Endothelial cell of umbilical vein (primary cell): ENCODE data around the gene OPRM1. TPM values are rescaled to one million over a fixed set of nuclear protein-coding genes. Genes with fewer than 3 reads are reported as not detected.

Experiments
- BruUV-seq: library from RNA; stranded (reverse); fragments of 400-500 nt; replicated peaks from 2 replicates; lab custom pipeline; 2021; lab: Mats Ljungman, UMichigan
- CTCF ChIA-PET: fragments of 300-600, 350-600 bp; sonication (Branson Sonifier 250); formaldehyde crosslinking; loops from one replicate; lab custom pipeline; 2021; ENCODE audit warnings: antibody characterized with exemption, inconsistent platforms; lab: Charles Lee
- POLR2A ChIA-PET: fragments of 300-600, 350-600 bp; sonication (Branson Sonifier 250); formaldehyde crosslinking; loops from one replicate; lab custom pipeline; 2021; ENCODE audit warnings: antibody characterized with exemption, inconsistent platforms; lab: Charles Lee
- DNase-seq: peaks from one replicate; pipeline ENCODE4 v3.0.0-alpha.2; 2011; ENCODE audit warnings: low read depth, low spot score
- FAIRE-seq: peaks from 2 replicates; lab custom pipeline; 2011; peaks lifted over from hg19 to GRCh38; lab: Jason Lieb, UNC
- H2AFZ ChIP-seq: 2 replicates; pipeline ENCODE4 v1.6.0; 2012; ENCODE audit warnings: low read depth, low read length, control low read depth, inconsistent platforms
- H3K27ac ChIP-seq: 2 replicates; pipeline ENCODE4 v1.5.1; 2011; ENCODE audit warnings: low read depth, mild to moderate bottlenecking, control low read depth, low read length, moderate library complexity; ENCODE audit not compliant: insufficient read depth
- H3K27me3 ChIP-seq, 2 experiments: 2 replicates each; pipeline versions ENCODE4 v1.6.0 to v1.6.1; 2011; ENCODE audit warnings: low read length in 2 of 2, mixed read lengths in 1 of 2; ENCODE audit not compliant: control insufficient read depth in 2 of 2, insufficient read depth in 2 of 2
- H3K36me3 ChIP-seq, 2 experiments: 2 replicates in 1 of 2; 3 replicates in 1 of 2; pipeline ENCODE4 v1.5.1; 2011; ENCODE audit warnings: low read length in 2 of 2, mild to moderate bottlenecking in 1 of 2, moderate library complexity in 1 of 2; ENCODE audit not compliant: control insufficient read depth in 2 of 2, insufficient read depth in 2 of 2; ENCODE audit errors: extremely low read depth in 1 of 2
- H3K4me1 ChIP-seq: 3 replicates; pipeline ENCODE4 v1.5.1; 2011; ENCODE audit warnings: mild to moderate bottlenecking, low read length; ENCODE audit not compliant: control insufficient read depth, insufficient read depth; ENCODE audit errors: extremely low read depth
- H3K4me2 ChIP-seq: 2 replicates; pipeline ENCODE4 v1.6.1; 2011; ENCODE audit warnings: low read length, control low read depth, mixed read lengths; ENCODE audit not compliant: insufficient read depth
- H3K4me3 ChIP-seq, 3 experiments: fragments of 200-600 bp in 1 of 3; sonication (generic), shearing (Covaris generic) in 1 of 3; replicated peaks in 1 of 3; 2 replicates each; pipeline ENCODE4 v1.5.1; 2011 to 2016; ENCODE audit warnings: control low read depth in 3 of 3, low read length in 3 of 3, mild to moderate bottlenecking in 2 of 3, inconsistent platforms in 1 of 3, low read depth in 1 of 3, moderate library complexity in 1 of 3; ENCODE audit not compliant: insufficient read depth in 1 of 3
- H3K79me2 ChIP-seq: 2 replicates; pipeline ENCODE4 v1.6.0; 2012; ENCODE audit warnings: low read length, inconsistent platforms; ENCODE audit not compliant: control insufficient read depth, insufficient read depth
- H3K9ac ChIP-seq: replicated peaks from 2 replicates; pipeline ENCODE3; 2011; ENCODE audit warnings: low read length, control low read depth; ENCODE audit not compliant: insufficient read depth; ENCODE audit errors: extremely low read depth
- H3K9me1 ChIP-seq: replicated peaks from 3 replicates; pipeline ENCODE4 v1.6.0; 2011; ENCODE audit warnings: mild to moderate bottlenecking, low read length; ENCODE audit not compliant: control insufficient read depth, insufficient read depth; ENCODE audit errors: extremely low read depth
- H3K9me3 ChIP-seq: replicated peaks from 2 replicates; pipeline ENCODE4 v1.5.1; 2012; ENCODE audit warnings: low read length, inconsistent platforms; ENCODE audit not compliant: control insufficient read depth, insufficient read depth
- H4K20me1 ChIP-seq: replicated peaks from 2 replicates; pipeline ENCODE3; 2011; ENCODE audit warnings: mild to moderate bottlenecking, low read length; ENCODE audit not compliant: control insufficient read depth, insufficient read depth; ENCODE audit errors: extremely low read depth
- EZH2 ChIP-seq: IDR thresholded peaks from 2 replicates; pipeline ENCODE4 v1.6.1; 2012; ENCODE audit warnings: borderline replicate concordance, low read depth, mild to moderate bottlenecking, moderate library complexity, low read length, inconsistent platforms; ENCODE audit not compliant: severe bottlenecking
- FOS ChIP-seq: IDR thresholded peaks from 2 replicates; pipeline ENCODE4 v1.6.1; 2011; ENCODE audit warnings: mild to moderate bottlenecking, low read length, moderate library complexity, borderline replicate concordance; ENCODE audit not compliant: insufficient read depth
- GATA2 ChIP-seq: IDR thresholded peaks from 2 replicates; pipeline ENCODE4 v1.7.0; 2011; ENCODE audit warnings: low read depth, mild to moderate bottlenecking, moderate library complexity, mixed read lengths, low read length; ENCODE audit not compliant: insufficient read length, insufficient read depth
- JUN ChIP-seq: IDR thresholded peaks from 2 replicates; pipeline ENCODE4 v1.6.1; 2011; ENCODE audit warnings: borderline replicate concordance, low read depth; ENCODE audit not compliant: insufficient read length, insufficient read depth
- MYC ChIP-seq: IDR thresholded peaks from one replicate; pipeline ENCODE4 v1.6.1; 2011; ENCODE audit warnings: mild to moderate bottlenecking, low read depth, low read length
- POLR2A ChIP-seq: IDR thresholded peaks from 2 replicates; pipeline ENCODE4 v1.6.1; 2012; ENCODE audit warnings: low read depth, mild to moderate bottlenecking, control low read depth, low read length
- POLR2AphosphoS5 ChIP-seq: IDR thresholded peaks from 2 replicates; pipeline ENCODE4 v1.6.1; 2012; ENCODE audit warnings: low read depth, mild to moderate bottlenecking, control low read depth, low read length, moderate library complexity; ENCODE audit not compliant: insufficient read depth
- dilution Hi-C: fragments of 300-500 bp; cut with MboI; formaldehyde crosslinking; loops from one replicate; pipeline ENCODE4 v1.15.0; 2019; ENCODE audit warnings: low sequenced_read_pairs; ENCODE audit not compliant: extremely low pct_ligation_motif_present
- intact Hi-C: fragments of 100-400 bp; cut with micrococcal nuclease; formaldehyde crosslinking; loops from one replicate; pipeline ENCODE4 v1.10.0; 2022
- polyA plus RNA-seq, 4 experiments: library from polyadenylated mRNA; depleted of rRNA in 3 of 4; stranded (reverse) in 3 of 4; unstranded in 1 of 4; fragments of >200 nt; gene quantifications; 2 replicates each; pipeline versions ENCODE4 v1.2.1 to v1.2.3, GENCODE V29; 2011 to 2012; ENCODE audit warnings: missing spikeins in 1 of 4
- total RNA-seq: library from RNA; stranded (reverse); gene quantifications from 2 replicates; pipeline ENCODE4 v1.2.3, GENCODE V29; 2021
- TF ChIP-seq, protein P1 (sequence below), 2 donors: IDR thresholded peaks; 1 replicate in 1 of 2; 2 replicates in 1 of 2; pipeline ENCODE4 v1.5.1; 2011; ENCODE audit warnings: low read length in 2 of 2, mild to moderate bottlenecking in 2 of 2, moderate library complexity in 2 of 2, control low read depth in 1 of 2, inconsistent platforms in 1 of 2, low read depth in 1 of 2; ENCODE audit not compliant: insufficient read depth in 1 of 2; ENCODE audit errors: extremely low read depth in 1 of 2
- TF ChIP-seq, protein P2 (sequence below): IDR thresholded peaks from 2 replicates; pipeline ENCODE4 v1.6.1; 2011; ENCODE audit not compliant: insufficient read depth, insufficient read length

Gene OPRM1
- total and polyA plus RNA-seq, 2 donors (not counting 3 experiments of a cell fraction or from before 2014, with no cell fraction given): not detected

DNA sequence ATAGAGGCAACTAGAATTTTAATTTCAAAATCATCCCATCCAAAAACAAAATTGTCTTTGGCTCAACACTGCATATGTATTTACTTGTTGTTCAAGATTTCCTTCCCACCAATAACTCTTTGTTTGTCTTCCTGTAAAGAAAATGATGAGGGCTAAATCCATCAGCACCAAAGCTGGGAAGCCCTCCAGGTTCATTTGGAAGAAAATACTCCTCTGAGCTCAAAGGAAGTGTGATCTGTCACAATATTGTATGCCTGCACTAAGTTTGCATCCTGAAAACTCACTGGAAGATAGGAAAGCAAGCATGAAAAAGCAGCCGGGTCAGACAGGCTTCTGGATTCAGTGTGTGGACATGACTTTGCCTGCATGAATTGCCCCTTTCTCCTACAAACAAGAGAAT is 28.7 kb upstream of the OPRM1 start:
- ChIA-PET CTCF (no interaction called here), POLR2A (no interaction called here)
- Histone ChIP-seq H2AFZ (no peak overlapping the region), H3K9ac (no peak overlapping the region), H3K27me3 (no peaks in the 10 kb centered on the region), H3K36me3 (no peaks in the 10 kb centered on the region), H3K27ac (no peak overlapping the region), H4K20me1 (no peaks in the 10 kb centered on the region), H3K9me3 (peaks cover 2% of the 10 kb centered on the region), H3K4me1 (no peaks in the 10 kb centered on the region), H3K79me2 (no peaks in the 10 kb centered on the region), H3K4me3 (no peak overlapping the region), H3K4me2 (no peak overlapping the region), H3K9me1 (no peaks in the 10 kb centered on the region)
- TF ChIP-seq POLR2AphosphoS5 (no peak), POLR2A (no peak), JUN (no peak), GATA2 (no peak), EZH2 (no peak), FOS (no peak), MYC (no peak)
- TF ChIP-seq, protein P1, sequence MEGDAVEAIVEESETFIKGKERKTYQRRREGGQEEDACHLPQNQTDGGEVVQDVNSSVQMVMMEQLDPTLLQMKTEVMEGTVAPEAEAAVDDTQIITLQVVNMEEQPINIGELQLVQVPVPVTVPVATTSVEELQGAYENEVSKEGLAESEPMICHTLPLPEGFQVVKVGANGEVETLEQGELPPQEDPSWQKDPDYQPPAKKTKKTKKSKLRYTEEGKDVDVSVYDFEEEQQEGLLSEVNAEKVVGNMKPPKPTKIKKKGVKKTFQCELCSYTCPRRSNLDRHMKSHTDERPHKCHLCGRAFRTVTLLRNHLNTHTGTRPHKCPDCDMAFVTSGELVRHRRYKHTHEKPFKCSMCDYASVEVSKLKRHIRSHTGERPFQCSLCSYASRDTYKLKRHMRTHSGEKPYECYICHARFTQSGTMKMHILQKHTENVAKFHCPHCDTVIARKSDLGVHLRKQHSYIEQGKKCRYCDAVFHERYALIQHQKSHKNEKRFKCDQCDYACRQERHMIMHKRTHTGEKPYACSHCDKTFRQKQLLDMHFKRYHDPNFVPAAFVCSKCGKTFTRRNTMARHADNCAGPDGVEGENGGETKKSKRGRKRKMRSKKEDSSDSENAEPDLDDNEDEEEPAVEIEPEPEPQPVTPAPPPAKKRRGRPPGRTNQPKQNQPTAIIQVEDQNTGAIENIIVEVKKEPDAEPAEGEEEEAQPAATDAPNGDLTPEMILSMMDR (IDR thresholded peaks at IDR 0.05; ENCODE audit: extremely low read depth in 1 of 2, insufficient read depth in 1 of 2, low read depth in 1 of 2, low read length in 2 of 2): no peak
- TF ChIP-seq, protein P2, sequence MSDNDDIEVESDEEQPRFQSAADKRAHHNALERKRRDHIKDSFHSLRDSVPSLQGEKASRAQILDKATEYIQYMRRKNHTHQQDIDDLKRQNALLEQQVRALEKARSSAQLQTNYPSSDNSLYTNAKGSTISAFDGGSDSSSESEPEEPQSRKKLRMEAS: no peak
- BruUV-seq: no TSS peak
- no peak for DNase-seq
- dilution Hi-C loops (no loop called here), intact Hi-C loops (no loop called here)
- FAIRE-seq: no peak
